GM12878 (cell line): ENCODE measurements around the gene CACNG4. TPM values are rescaled to one million over a fixed set of nuclear protein-coding genes. Genes with fewer than 3 reads are reported as not detected.

Source experiments
- ATAC-seq: fragments of 200-7000 bp; cut with Tn5 transposase; 3 replicates; pipeline ENCODE4 v1.9.1; 2020; ENCODE audit warnings: mild to moderate bottlenecking, moderate library complexity
- BruUV-seq: library from RNA; stranded (reverse); fragments of 400-500 nt; replicated peaks from 2 replicates; lab custom pipeline; 2021; lab: Mats Ljungman, UMichigan
- CTCF ChIA-PET: fragments of 300-600 bp; sonication (Branson Sonifier 250); formaldehyde crosslinking; extraction: SDS; loops from one replicate; lab custom pipeline; 2021; ENCODE audit warnings: inconsistent platforms; lab: Yijun Ruan, JAX
- POLR2A ChIA-PET: fragments of 350-600 bp; formaldehyde crosslinking; extraction: SDS; loops from one replicate; lab custom pipeline; 2021; ENCODE audit warnings: inconsistent platforms; lab: Charles Lee
- RAD21 ChIA-PET: fragments of 300-600 bp; sonication (Branson Sonifier 250); formaldehyde crosslinking; loops from one replicate; lab custom pipeline; 2023; ENCODE audit warnings: antibody characterized with exemption; ENCODE audit not compliant: unreplicated experiment; lab: Charles Lee
- SMC1A ChIA-PET: fragments of 300-600 bp; sonication (Branson Sonifier 250); formaldehyde crosslinking; loops from one replicate; lab custom pipeline; 2023; ENCODE audit not compliant: unreplicated experiment, uncharacterized antibody; lab: Charles Lee
- DNase-seq: peaks from one replicate; pipeline ENCODE4 v3.0.0-alpha.2; 2011; ENCODE audit warnings: low read depth, low spot score
- FAIRE-seq: peaks from 3 replicates; lab custom pipeline; 2011; peaks lifted over from hg19 to GRCh38; lab: Jason Lieb, UNC
- H2AFZ ChIP-seq: 2 replicates; pipeline ENCODE4 v1.6.0; 2011; ENCODE audit warnings: low read depth, low read length, control low read depth; ENCODE audit not compliant: control insufficient read depth
- H3K27ac ChIP-seq: 2 replicates; pipeline ENCODE4 v1.5.1; 2011; ENCODE audit warnings: control low read depth; ENCODE audit not compliant: control insufficient read depth, insufficient read depth
- H3K27me3 ChIP-seq, 2 experiments: replicated peaks in 1 of 2; 2 replicates each; pipeline versions ENCODE4 v1.6.0 to v1.6.1; 2011; ENCODE audit warnings: low read length in 1 of 2; ENCODE audit not compliant: control insufficient read depth in 2 of 2, insufficient read depth in 2 of 2
- H3K36me3 ChIP-seq, 2 experiments: 2 replicates each; pipeline ENCODE4 v1.5.1; 2011; ENCODE audit warnings: low read length in 1 of 2; ENCODE audit not compliant: control insufficient read depth in 2 of 2, insufficient read depth in 2 of 2
- H3K4me1 ChIP-seq: 2 replicates; pipeline ENCODE4 v1.6.1; 2011; ENCODE audit warnings: mild to moderate bottlenecking, low read length, moderate library complexity, mixed read lengths; ENCODE audit not compliant: control insufficient read depth, insufficient read depth
- H3K4me2 ChIP-seq: 2 replicates; pipeline ENCODE4 v1.6.0; 2011; ENCODE audit warnings: control low read depth; ENCODE audit not compliant: control insufficient read depth, insufficient read depth
- H3K4me3 ChIP-seq: fragments of 200-600 bp; sonication (generic); 2 replicates; pipeline ENCODE4 v1.5.1; 2016
- H3K79me2 ChIP-seq: 2 replicates; pipeline ENCODE4 v1.6.0; 2011; ENCODE audit warnings: low read length; ENCODE audit not compliant: control insufficient read depth, insufficient read depth
- H3K9ac ChIP-seq: 2 replicates; pipeline ENCODE4 v1.8.0; 2011; ENCODE audit warnings: low read length, control low read depth, mixed read lengths; ENCODE audit not compliant: control insufficient read depth, insufficient read depth
- H3K9me3 ChIP-seq: replicated peaks from 3 replicates; pipeline ENCODE4 v1.5.1; 2011; ENCODE audit warnings: mild to moderate bottlenecking, low read length; ENCODE audit not compliant: control insufficient read depth, insufficient read depth
- H4K20me1 ChIP-seq: 2 replicates; pipeline ENCODE4 v1.6.0; 2011; ENCODE audit not compliant: control insufficient read depth, insufficient read depth
- ATF2 ChIP-seq: IDR thresholded peaks from 2 replicates; pipeline ENCODE4 v1.6.1; 2012; ENCODE audit warnings: low read length, inconsistent platforms
- ATF7 ChIP-seq: fragments of 450-650 bp; IDR thresholded peaks from 2 replicates; pipeline ENCODE4 v1.6.1; 2016; ENCODE audit warnings: low read depth, mild to moderate bottlenecking
- CREM ChIP-seq: IDR thresholded peaks from 2 replicates; pipeline ENCODE4 v1.6.1; 2014; ENCODE audit warnings: antibody characterized with exemption, low read depth
- ETV6 ChIP-seq, 2 experiments: fragments of 450-650 bp in 1 of 2; IDR thresholded peaks in 1 of 2; conservative IDR thresholded peaks in 1 of 2; 2 replicates each; pipeline ENCODE4 v1.6.1; 2014; ENCODE audit warnings: antibody characterized with exemption in 1 of 2, borderline replicate concordance in 1 of 2, low read depth in 1 of 2, mild to moderate bottlenecking in 1 of 2, moderate library complexity in 1 of 2
- HDAC2 ChIP-seq: fragments of 200-600 bp; sonication (generic); IDR thresholded peaks from 2 replicates; pipeline ENCODE4 v1.6.1; 2017
- JUND ChIP-seq: IDR thresholded peaks from 2 replicates; pipeline ENCODE4 v1.6.1; 2012; ENCODE audit warnings: low read depth, mild to moderate bottlenecking, low read length, improper control_type of control experiment, moderate library complexity
- KDM1A ChIP-seq: fragments of 200-600 bp; sonication (generic); IDR thresholded peaks from 2 replicates; pipeline ENCODE4 v1.6.1; 2016; ENCODE audit warnings: borderline replicate concordance
- NRF1 ChIP-seq: conservative IDR thresholded peaks from 2 replicates; pipeline ENCODE4 v1.6.1; 2011; ENCODE audit warnings: mild to moderate bottlenecking, low read depth, low read length, improper control_type of control experiment
- REST ChIP-seq: IDR thresholded peaks from 2 replicates; pipeline ENCODE4 v1.6.1; 2012; ENCODE audit warnings: mild to moderate bottlenecking, low read depth, low read length
- SREBF1 ChIP-seq: IDR thresholded peaks from 2 replicates; pipeline ENCODE4 v1.6.1; 2012; ENCODE audit warnings: mild to moderate bottlenecking, low read length
- SREBF2 ChIP-seq: IDR thresholded peaks from 2 replicates; pipeline ENCODE4 v1.6.1; 2012; ENCODE audit warnings: mild to moderate bottlenecking, low read length
- YBX1 ChIP-seq: fragments of 450-650 bp; IDR thresholded peaks from 2 replicates; pipeline ENCODE4 v1.6.1; 2016; ENCODE audit warnings: antibody characterized with exemption
- ZNF207 ChIP-seq: fragments of 450-650 bp; IDR thresholded peaks from 2 replicates; pipeline ENCODE4 v1.6.1; 2014; ENCODE audit warnings: antibody characterized with exemption, mild to moderate bottlenecking, borderline replicate concordance
- ZNF592 ChIP-seq: fragments of 450-650 bp; IDR thresholded peaks from 2 replicates; pipeline ENCODE4 v1.6.1; 2017; ENCODE audit warnings: mild to moderate bottlenecking, moderate library complexity
- WGBS: methylation state at CpG from one replicate; pipeline ENCODE4 v1.1.6; 2016; ENCODE audit warnings: low lambda C conversion rate; ENCODE audit not compliant: insufficient replicate concordance, insufficient coverage; ENCODE audit errors: missing lambda C conversion rate; 5-methylcytosine and 5-hydroxymethylcytosine counted together
- in situ Hi-C: fragments of 300-500 bp; cut with MboI; formaldehyde crosslinking; loops from 9 replicates; pipeline ENCODE4 v1.14.3; 2018; ENCODE audit warnings: mixed read lengths
- intact Hi-C: fragments of 100-400 bp; cut with micrococcal nuclease; formaldehyde crosslinking; loops from one replicate; pipeline ENCODE4 v1.14.2; 2022; ENCODE audit not compliant: unreplicated experiment
- polyA plus RNA-seq, 11 experiments: library from polyadenylated mRNA; depleted of rRNA in 4 of 11; unstranded in 6 of 11; stranded (reverse) in 5 of 11; fragments of >200 nt; fragmentation: Nextera tagmentation in 4 of 11; fragmentation: Illumina TruSeq in 1 of 11; extraction: Ambion mirVana in 4 of 11; extraction: Trizol in 1 of 11; gene quantifications; 1 replicate in 1 of 11; 2 replicates in 10 of 11; pipeline versions ENCODE4 v1.2.1 to v1.2.3, GENCODE V29; 2011 to 2016; ENCODE audit warnings: inconsistent platforms in 2 of 11, missing spikeins in 2 of 11, low read depth in 1 of 11
- total RNA-seq, 4 experiments: library from RNA; depleted of rRNA in 3 of 4; stranded (reverse); fragments of >200 nt in 3 of 4; fragmentation: Illumina TruSeq in 1 of 4; extraction: Trizol in 1 of 4; gene quantifications; 2 replicates each; pipeline versions ENCODE4 v1.2.1 to v1.2.3, GENCODE V29; 2013 to 2021
- TF ChIP-seq, protein P1 (sequence below): IDR thresholded peaks from 2 replicates; pipeline ENCODE4 v1.6.1; 2012; ENCODE audit warnings: low read depth, low read length, improper control_type of control experiment

The CACNG4 gene
- total and polyA plus RNA-seq, 10 of the 15 experiments (the other 5 are each of a cell fraction or from before 2014, with no cell fraction given), result 0.08 TPM; not detected in 8

GRCh38 chr17:66976781-66977201 is 12.3 kb downstream of the CACNG4 start:
- WGBS, result 14% methylated on average over 11 of the region's 11 CpGs
- TF ChIP-seq ATF7 (no peak), REST (no peak), JUND (no peak), ETV6 (conservative IDR thresholded peaks at IDR 0.05 in 1 of 2, IDR thresholded peaks at IDR 0.05 in 1 of 2; ENCODE audit: borderline replicate concordance in 1 of 2, low read depth in 1 of 2) (no peak), HDAC2 (no peak), CREM (no peak), KDM1A (no peak), ZNF592 (no peak), NRF1 (no peak), YBX1 (no peak), ZNF207 (no peak), ATF2 (no peak), SREBF2 (no peak), SREBF1 (no peak)
- TF ChIP-seq, protein P1, sequence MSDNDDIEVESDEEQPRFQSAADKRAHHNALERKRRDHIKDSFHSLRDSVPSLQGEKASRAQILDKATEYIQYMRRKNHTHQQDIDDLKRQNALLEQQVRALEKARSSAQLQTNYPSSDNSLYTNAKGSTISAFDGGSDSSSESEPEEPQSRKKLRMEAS, result no peak

More at GRCh38 chr17:66976781-66977201, 12.3 kb downstream of the CACNG4 start:
- Histone ChIP-seq H3K9ac (no peak overlapping the region), H3K27me3 (peaks cover 0 to 3% of the 10 kb centered on the region in 2 experiments; a peak in 3 of 4 replicates), H3K4me3 (no peak overlapping the region), H3K4me2 (no peak overlapping the region), H4K20me1 (no peaks in the 10 kb centered on the region), H3K9me3 (no peaks in the 10 kb centered on the region), H2AFZ (no peak overlapping the region), H3K4me1 (no peaks in the 10 kb centered on the region), H3K79me2 (no peaks in the 10 kb centered on the region), H3K36me3 (no peaks in the 10 kb centered on the region), H3K27ac (no peak overlapping the region)
- no peak for FAIRE-seq
- intact Hi-C loops, result no loop called here
- in situ Hi-C loops, result no loop called here
- BruUV-seq, result no TSS peak
- CTCF ChIA-PET, result interaction anchor here (0.7 kb wide), 1 partner anchor 12 kb away, joined by 3 read pairs; no protein-coding TSS in a partner anchor
- POLR2A ChIA-PET, result interaction anchor here (0.5 kb wide), 1 partner anchor 117 kb away, joined by 4 read pairs; no protein-coding TSS in a partner anchor
- SMC1A ChIA-PET, result interaction anchor here (0.6 kb wide), 1 partner anchor 756 kb away, joined by 3 read pairs; no protein-coding TSS in a partner anchor
- no peak for DNase-seq
- RAD21 ChIA-PET, result interaction anchor here (1.1 kb wide), 1 partner anchor 104 kb away, joined by 3 read pairs; no protein-coding TSS in a partner anchor
- ATAC-seq, result peak; percentile 26
